Activated CD8-positive, alpha-beta memory T cell treated with anti-CD3 and anti-CD28 coated beads for 1 hour (primary cell): ENCODE data around the gene SPATS2.

Experiments used
- DNase-seq, 2 donors: peaks; one replicate each; pipeline ENCODE4 v3.0.0-alpha.2; 2020; ENCODE audit warnings: low read depth in 1 of 2; ENCODE audit errors: extremely low read depth in 1 of 2

SPATS2 gene

GRCh38 chr12:49552014-49552413, 184.8 kb downstream of the SPATS2 start:
- DNase-seq, result no peak

GRCh38 chr12:49552425-49552824, 185.2 kb downstream of the SPATS2 start:
- no peak for DNase-seq

GRCh38 chr12:49552899-49553298, 185.6 kb downstream of the SPATS2 start:
- DNase-seq, result no peak

GRCh38 chr12:49553512-49554088, 186.3 kb downstream of the SPATS2 start:
- no peak for DNase-seq

GRCh38 chr12:49554266-49554665, 187.0 kb downstream of the SPATS2 start:
- no peak for DNase-seq

GRCh38 chr12:49555631-49556390, 188.5 kb downstream of the SPATS2 start:
- no peak for DNase-seq

GRCh38 chr12:49556391-49557186, 189.3 kb downstream of the SPATS2 start:
- DNase-seq, result no peak

- DNase-seq, result no peak
These were observed 190.1 kb downstream of the SPATS2 start for GRCh38 chr12:49557187-49557916.

- no peak for DNase-seq
These were observed 190.6 kb downstream of the SPATS2 start for GRCh38 chr12:49557917-49558215.

- DNase-seq, result no peak
These were observed 191.3 kb downstream of the SPATS2 start for GRCh38 chr12:49558526-49558925.

- DNase-seq, result no peak
These were observed 191.9 kb downstream of the SPATS2 start for GRCh38 chr12:49559011-49559675.

GRCh38 chr12:49560695-49561094, 193.4 kb downstream of the SPATS2 start:
- no peak for DNase-seq

- no peak for DNase-seq
These were observed 195.0 kb downstream of the SPATS2 start for GRCh38 chr12:49562233-49562632.

GRCh38 chr12:49562831-49563230, 195.6 kb downstream of the SPATS2 start:
- DNase-seq, result no peak

GRCh38 chr12:49563951-49564685, 196.9 kb downstream of the SPATS2 start:
- no peak for DNase-seq

- DNase-seq, result no peak
These were observed 197.6 kb downstream of the SPATS2 start for GRCh38 chr12:49564686-49565405.

GRCh38 chr12:49565406-49566265, 198.4 kb downstream of the SPATS2 start:
- DNase-seq, result no peak

- no peak for DNase-seq
These were observed 199.1 kb downstream of the SPATS2 start for GRCh38 chr12:49566361-49566760.

- DNase-seq, result no peak
These were observed 200.0 kb downstream of the SPATS2 start for GRCh38 chr12:49567302-49567610.
